Kidney (tissue), 14 donors: ENCODE measurements around the gene RGL1. TPM values are rescaled to one million over a fixed set of nuclear protein-coding genes. Genes with fewer than 3 reads are reported as not detected.
A peak's percentile ranks its signal among the peaks of the same experiment; 100 is the strongest.

Source experiments
- DNase-seq, 5 donors: peaks; one replicate each; pipeline ENCODE4 v3.0.0-alpha.2; 2013 to 2020
- FAIRE-seq: peaks from 2 replicates; lab custom pipeline; 2012; peaks lifted over from hg19 to GRCh38; lab: Jason Lieb, UNC
- H3K27ac ChIP-seq, 2 donors: one replicate each; pipeline ENCODE4 v1.7.0; 2013; ENCODE audit warnings: low read depth in 2 of 2, low read length in 2 of 2, inconsistent platforms in 1 of 2
- H3K27me3 ChIP-seq: one replicate; pipeline ENCODE4 v1.7.1; 2013; ENCODE audit warnings: low read length, inconsistent platforms; ENCODE audit not compliant: control insufficient read depth, insufficient read depth
- H3K36me3 ChIP-seq, 3 donors: one replicate each; pipeline versions ENCODE4 v1.7.0 to v1.7.1; 2013; ENCODE audit warnings: low read length in 3 of 3, control low read depth in 1 of 3, inconsistent platforms in 1 of 3; ENCODE audit not compliant: insufficient read depth in 3 of 3, control insufficient read depth in 2 of 3
- H3K4me1 ChIP-seq, 3 donors: one replicate each; pipeline versions ENCODE4 v1.7.0 to v1.7.1; 2013; ENCODE audit warnings: low read length in 3 of 3, inconsistent platforms in 1 of 3, low read depth in 1 of 3; ENCODE audit not compliant: control insufficient read depth in 2 of 3, insufficient read depth in 2 of 3
- H3K4me3 ChIP-seq, 3 donors: one replicate each; pipeline versions ENCODE4 v1.7.0 to v1.8.1; 2013; ENCODE audit warnings: low read length in 3 of 3, control low read depth in 1 of 3, inconsistent platforms in 1 of 3
- H3K9ac ChIP-seq, 3 donors: one replicate each; pipeline versions ENCODE4 v1.7.0 to v1.7.1; 2013; ENCODE audit warnings: low read length in 3 of 3, control low read depth in 1 of 3, inconsistent platforms in 1 of 3
- H3K9me3 ChIP-seq, 3 donors: one replicate each; pipeline versions ENCODE4 v1.7.0 to v1.7.1; 2013; ENCODE audit warnings: low read length in 3 of 3, control low read depth in 1 of 3, inconsistent platforms in 1 of 3; ENCODE audit not compliant: control insufficient read depth in 2 of 3, insufficient read depth in 1 of 3
- intact Hi-C: fragments of 100-400 bp; cut with DNase I; formaldehyde crosslinking; loops from one replicate; pipeline ENCODE4 v1.11.1; 2022
- polyA plus RNA-seq: library from polyadenylated mRNA; stranded (reverse); fragments of 350-450 nt; fragmentation: Illumina TruSeq; extraction: RNeasy Lipid Tissue Mini Kit (QIAGEN cat#74804); gene quantifications from one replicate; pipeline ENCODE4 v1.2.3, GENCODE V29; 2014; ENCODE audit warnings: low read depth, low replicate concordance; ENCODE audit not compliant: insufficient read depth
- total RNA-seq: library from RNA; stranded (reverse); fragmentation: NEBNext Ultra II Directional; extraction: Animal tissue kit (Norgen Biotek cat#: 25700); gene quantifications from one replicate; pipeline ENCODE4 v1.2.1, GENCODE V29; 2021
- TF ChIP-seq, protein P1 (sequence below): IDR thresholded peaks from 3 replicates; pipeline ENCODE4 v1.5.1; 2012; ENCODE audit warnings: mild to moderate bottlenecking, moderate library complexity, borderline replicate concordance; ENCODE audit not compliant: insufficient read depth; ENCODE audit errors: extremely low read depth
- donor health status: control.
- donor health status: control.
- donor health status: control.
- donor health status: control.
- donor health status: control.
- donor health status: DM: yes; HTN: yes; CAD: no.
- donor health status: Normal renal cell carcinoma (clear cell type).

Gene RGL1
- total and polyA plus RNA-seq, 2 donors from 2014 or later = 17.3 to 30.7 TPM

GRCh38 chr1:183845681-183846080, 40.8 kb downstream of the RGL1 start:
- intact Hi-C loops = no loop called here
- TF ChIP-seq, protein P1, sequence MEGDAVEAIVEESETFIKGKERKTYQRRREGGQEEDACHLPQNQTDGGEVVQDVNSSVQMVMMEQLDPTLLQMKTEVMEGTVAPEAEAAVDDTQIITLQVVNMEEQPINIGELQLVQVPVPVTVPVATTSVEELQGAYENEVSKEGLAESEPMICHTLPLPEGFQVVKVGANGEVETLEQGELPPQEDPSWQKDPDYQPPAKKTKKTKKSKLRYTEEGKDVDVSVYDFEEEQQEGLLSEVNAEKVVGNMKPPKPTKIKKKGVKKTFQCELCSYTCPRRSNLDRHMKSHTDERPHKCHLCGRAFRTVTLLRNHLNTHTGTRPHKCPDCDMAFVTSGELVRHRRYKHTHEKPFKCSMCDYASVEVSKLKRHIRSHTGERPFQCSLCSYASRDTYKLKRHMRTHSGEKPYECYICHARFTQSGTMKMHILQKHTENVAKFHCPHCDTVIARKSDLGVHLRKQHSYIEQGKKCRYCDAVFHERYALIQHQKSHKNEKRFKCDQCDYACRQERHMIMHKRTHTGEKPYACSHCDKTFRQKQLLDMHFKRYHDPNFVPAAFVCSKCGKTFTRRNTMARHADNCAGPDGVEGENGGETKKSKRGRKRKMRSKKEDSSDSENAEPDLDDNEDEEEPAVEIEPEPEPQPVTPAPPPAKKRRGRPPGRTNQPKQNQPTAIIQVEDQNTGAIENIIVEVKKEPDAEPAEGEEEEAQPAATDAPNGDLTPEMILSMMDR = no peak
- Histone ChIP-seq H3K36me3 (no peaks in the 10 kb centered on the region), H3K9me3 (no peaks in the 10 kb centered on the region), H3K9ac (no peak overlapping the region), H3K4me3 (no peak overlapping the region), H3K27me3 (no peaks in the 10 kb centered on the region), H3K27ac (no peak overlapping the region), H3K4me1 (peaks cover 6 to 28% (median 11%) of the 10 kb centered on the region in 3 donors)
- DNase-seq (no peak), FAIRE-seq (no peak)

GRCh38 chr1:183847641-183848040, 42.7 kb downstream of the RGL1 start:
- intact Hi-C loops = no loop called here
- H3K36me3 ChIP-seq = no peaks in the 10 kb centered on the region
- H3K27ac ChIP-seq = peak overlapping the region; percentile 40 to 63
- no peaks in the 10 kb centered on the region for H3K9me3 ChIP-seq
- H3K4me3 ChIP-seq = peak overlapping the region in 1 of 3 donors; percentile 4
- TF ChIP-seq, protein P1 = no peak
- H3K4me1 ChIP-seq = peaks cover 2 to 16% (median 5%) of the 10 kb centered on the region in 3 donors
- H3K9ac ChIP-seq = no peak overlapping the region
- DNase-seq = no peak
- H3K27me3 ChIP-seq = no peaks in the 10 kb centered on the region
- FAIRE-seq = no peak

GRCh38 chr1:183850852-183851251, 45.9 kb downstream of the RGL1 start:
- H3K36me3 ChIP-seq = no peaks in the 10 kb centered on the region
- DNase-seq (no peak), FAIRE-seq (no peak)
- H3K9me3 ChIP-seq = no peaks in the 10 kb centered on the region
- TF ChIP-seq, protein P1 = no peak
- no peaks in the 10 kb centered on the region for H3K27me3 ChIP-seq
- no peak overlapping the region for H3K4me3 ChIP-seq
- no peak overlapping the region for H3K27ac ChIP-seq
- intact Hi-C loops = no loop called here
- peaks cover 0 to 6% (median 0%) of the 10 kb centered on the region in 3 donors for H3K4me1 ChIP-seq
- H3K9ac ChIP-seq = no peak overlapping the region

GRCh38 chr1:183859119-183859518, 54.2 kb downstream of the RGL1 start:
- Histone ChIP-seq H3K27me3 (no peaks in the 10 kb centered on the region), H3K9me3 (no peaks in the 10 kb centered on the region), H3K4me1 (peaks cover 5 to 31% (median 10%) of the 10 kb centered on the region in 3 donors), H3K9ac (no peak overlapping the region), H3K36me3 (no peaks in the 10 kb centered on the region), H3K27ac (peak overlapping the region; percentile 76), H3K4me3 (no peak overlapping the region)
- TF ChIP-seq, protein P1 = no peak
- peak in 1 of 5 donors; percentile 13 for DNase-seq
- no peak for FAIRE-seq
- intact Hi-C loops = no loop called here
